HG02885 (cell line): ENCODE results near the gene LRRC4.

Source experiments
- ATAC-seq: cut with Tn5 transposase; IDR thresholded peaks from one replicate; pipeline ENCODE4 v1.9.1; 2021; ENCODE audit warnings: mild to moderate bottlenecking; ENCODE audit not compliant: unreplicated experiment, poor library complexity

Gene LRRC4

DNA sequence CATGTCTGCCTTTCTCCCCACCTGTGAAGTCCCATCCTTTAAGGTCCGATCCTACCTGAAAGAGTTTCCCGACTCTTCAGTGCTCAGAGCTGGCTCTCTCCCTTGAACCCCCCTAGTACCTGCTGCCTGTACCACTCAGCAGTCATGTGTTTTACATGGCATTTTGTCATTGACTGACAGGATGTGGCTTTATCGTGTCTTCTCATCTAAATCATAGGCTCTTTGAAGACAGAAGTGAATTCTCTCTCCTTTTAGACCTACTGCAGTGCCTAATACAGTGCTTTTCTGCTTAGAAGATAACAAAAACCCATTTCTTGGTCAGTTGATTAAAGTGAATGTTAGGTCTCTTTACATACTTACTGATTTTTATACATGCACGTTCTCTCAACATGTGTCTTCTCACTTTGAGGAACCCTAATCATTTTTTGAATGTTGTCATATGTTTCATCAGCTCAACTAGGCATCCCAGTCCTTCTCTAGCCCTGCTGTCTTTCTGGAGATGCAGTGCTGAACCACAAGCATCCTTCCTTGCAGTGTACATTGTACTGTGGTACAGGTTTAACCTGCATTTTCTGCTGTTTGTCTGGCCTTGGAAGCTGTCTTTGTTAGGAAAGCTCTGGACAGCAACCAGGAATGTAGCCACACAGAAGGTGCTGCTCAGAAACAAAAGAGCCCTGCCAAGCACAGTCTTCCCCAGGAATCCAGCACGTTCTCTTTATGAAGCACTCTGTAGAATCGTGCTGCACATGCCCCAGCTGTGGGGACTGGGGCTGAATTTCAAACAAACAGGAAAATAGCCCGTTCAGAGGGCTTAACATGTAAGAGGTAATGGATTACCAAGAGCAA, 28.1 kb upstream of the LRRC4 start:
- no peak for ATAC-seq

- no peak for ATAC-seq
Observed at GRCh38 chr7:128057909-128058308, 26.7 kb upstream of the LRRC4 start.

- no peak for ATAC-seq
Observed at GRCh38 chr7:128056901-128057300, 25.7 kb upstream of the LRRC4 start.

DNA sequence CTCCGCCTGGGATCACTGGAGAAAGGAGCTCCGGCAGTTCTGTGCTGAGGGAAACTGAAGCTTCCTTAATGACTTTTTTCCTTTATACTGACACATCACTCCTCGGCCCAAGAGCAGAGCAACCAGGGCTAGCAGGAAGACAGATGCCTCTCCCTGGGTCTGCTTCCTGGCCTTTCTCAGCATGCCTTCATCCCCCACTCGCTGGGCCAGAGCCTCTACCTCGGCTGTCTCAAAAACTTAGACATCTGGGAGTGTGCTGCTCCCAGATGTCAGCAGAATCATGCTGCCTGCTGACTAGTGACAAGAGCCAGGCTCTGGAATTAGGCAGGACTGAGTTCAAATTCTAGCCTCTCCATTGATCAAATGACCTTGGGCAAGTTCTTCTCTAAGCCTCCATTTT, 24.4 kb upstream of the LRRC4 start:
- ATAC-seq, result no peak

- ATAC-seq, result no peak
Observed at GRCh38 chr7:128054511-128054910, 23.3 kb upstream of the LRRC4 start.

DNA sequence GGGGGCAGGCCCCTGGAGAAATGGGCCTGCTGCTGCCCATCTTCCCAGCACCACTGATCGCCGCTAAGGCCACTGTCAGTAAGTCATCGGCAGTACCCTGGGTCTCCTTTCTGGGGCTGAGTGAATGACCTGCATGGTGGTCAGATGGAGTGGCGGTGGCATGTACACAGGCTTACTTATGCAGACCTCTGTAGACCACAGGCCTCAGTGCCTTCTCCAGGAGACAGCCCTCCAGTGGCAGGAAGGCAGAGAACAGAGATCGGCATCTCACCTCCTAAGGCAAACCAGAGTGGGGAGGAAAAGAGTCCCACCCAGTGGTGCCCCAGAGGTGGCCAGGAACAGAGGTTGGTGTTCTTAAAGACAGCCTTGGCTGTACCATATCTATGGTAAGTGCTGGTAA, 22.8 kb upstream of the LRRC4 start:
- ATAC-seq, result no peak

DNA sequence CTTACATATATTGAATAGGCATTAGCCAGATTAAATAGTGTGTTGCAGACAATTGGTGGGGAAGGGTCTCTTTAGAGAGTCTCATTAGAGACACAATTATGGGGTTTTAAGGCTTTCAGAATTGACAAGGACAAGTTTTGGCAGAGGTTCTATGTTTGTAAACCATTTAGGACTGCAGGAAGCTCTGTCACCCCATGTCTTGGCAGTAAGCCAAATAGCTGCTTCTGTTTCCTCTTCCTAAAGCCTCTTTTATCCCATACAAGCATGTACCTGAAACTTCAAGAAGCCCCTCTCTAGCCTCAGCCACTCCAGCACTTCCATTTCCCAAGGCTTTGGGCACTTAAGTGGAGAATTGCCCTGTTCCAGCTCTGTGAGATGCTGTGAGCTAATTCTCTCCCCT, 21.8 kb upstream of the LRRC4 start:
- ATAC-seq, result no peak

- no peak for ATAC-seq
Observed at GRCh38 chr7:128052404-128052803, 21.2 kb upstream of the LRRC4 start.

DNA sequence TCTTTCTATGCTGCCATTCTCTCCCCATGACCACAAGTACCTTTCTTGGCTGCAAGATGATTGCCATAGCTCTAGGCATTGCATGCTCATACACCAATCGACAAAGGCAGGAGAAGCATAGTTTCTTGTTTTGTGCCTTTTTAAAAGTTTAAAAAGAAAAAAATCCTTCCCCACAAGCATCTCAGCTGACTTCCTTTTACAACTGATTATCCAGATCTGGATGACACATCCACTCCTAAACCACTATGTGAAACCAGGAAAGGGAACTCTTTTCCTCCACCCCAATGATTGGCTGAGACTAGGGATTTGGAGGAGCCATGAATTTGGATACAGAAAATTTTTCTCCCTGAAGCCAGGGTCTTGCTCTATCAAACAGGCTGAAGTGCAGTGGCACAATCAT, 14.5 kb upstream of the LRRC4 start:
- no peak for ATAC-seq

GRCh38 chr7:128045158-128045557, 13.9 kb upstream of the LRRC4 start:
- no peak for ATAC-seq

GRCh38 chr7:128044064-128044463, 12.8 kb upstream of the LRRC4 start:
- peak; percentile 63 for ATAC-seq

DNA sequence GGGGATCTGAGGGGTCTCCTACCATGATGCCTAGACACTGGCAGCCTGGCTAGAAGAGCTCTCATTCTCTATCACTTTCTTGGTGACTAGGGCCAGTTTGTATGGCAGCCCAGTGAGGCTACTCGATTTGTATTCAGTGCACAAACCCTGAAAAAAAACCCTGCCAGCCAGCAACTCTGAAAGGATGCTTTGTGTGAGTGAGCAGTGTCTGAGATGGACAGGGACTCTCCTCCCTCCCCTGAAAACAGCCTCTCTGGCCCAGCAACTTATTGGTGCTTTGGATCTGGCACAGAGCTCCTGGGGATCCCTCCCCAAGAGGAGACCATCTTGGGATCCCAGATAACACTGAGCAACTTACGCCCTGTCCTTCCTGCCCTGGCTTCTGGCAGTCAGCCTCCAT, 10.8 kb upstream of the LRRC4 start:
- no peak for ATAC-seq

GRCh38 chr7:128041203-128041602, 10.0 kb upstream of the LRRC4 start:
- no peak for ATAC-seq

DNA sequence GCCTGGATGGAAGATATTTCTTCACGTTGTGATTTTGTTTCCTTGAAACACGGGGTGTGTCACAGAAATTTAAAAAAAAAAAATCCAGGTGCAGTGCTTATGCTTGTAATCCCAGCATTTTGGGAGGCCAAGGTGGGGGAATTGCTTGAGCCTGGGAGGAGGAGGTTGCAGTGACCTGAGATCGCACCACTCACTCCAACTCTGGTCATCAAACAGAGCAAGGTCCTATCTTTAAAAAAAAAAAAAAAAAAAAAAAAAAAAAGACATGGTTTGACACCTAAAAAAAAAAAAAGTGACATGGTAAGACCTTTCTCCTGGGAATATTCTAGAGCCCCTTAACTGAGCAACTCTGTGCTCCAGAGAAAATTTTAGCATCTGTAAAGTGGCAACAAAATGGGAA, 9.0 kb upstream of the LRRC4 start:
- no peak for ATAC-seq

DNA sequence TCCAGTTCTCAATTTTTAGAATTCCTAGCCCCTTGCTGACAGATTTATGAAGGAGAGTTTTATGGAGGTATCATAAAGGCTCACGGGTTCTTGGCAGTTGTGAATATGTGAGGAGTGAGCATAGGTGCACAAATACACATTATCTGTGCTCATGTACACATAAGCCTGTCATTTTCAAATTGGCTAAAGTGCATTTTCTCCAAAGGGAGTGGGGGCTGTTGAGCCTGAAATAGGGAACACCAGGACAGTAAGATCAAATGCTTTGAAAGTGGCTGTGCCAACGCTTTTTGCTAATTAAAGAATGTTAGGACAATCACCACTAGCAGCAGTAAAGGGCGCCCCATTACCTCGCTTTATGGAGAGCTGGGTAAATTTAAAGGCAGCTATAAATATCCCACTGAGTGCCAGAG, 8.3 kb upstream of the LRRC4 start:
- no peak for ATAC-seq

GRCh38 chr7:128037880-128038619, 6.8 kb upstream of the LRRC4 start:
- peak; percentile 30 for ATAC-seq

GRCh38 chr7:128037081-128037480, 5.8 kb upstream of the LRRC4 start:
- peak; percentile 1 for ATAC-seq

DNA sequence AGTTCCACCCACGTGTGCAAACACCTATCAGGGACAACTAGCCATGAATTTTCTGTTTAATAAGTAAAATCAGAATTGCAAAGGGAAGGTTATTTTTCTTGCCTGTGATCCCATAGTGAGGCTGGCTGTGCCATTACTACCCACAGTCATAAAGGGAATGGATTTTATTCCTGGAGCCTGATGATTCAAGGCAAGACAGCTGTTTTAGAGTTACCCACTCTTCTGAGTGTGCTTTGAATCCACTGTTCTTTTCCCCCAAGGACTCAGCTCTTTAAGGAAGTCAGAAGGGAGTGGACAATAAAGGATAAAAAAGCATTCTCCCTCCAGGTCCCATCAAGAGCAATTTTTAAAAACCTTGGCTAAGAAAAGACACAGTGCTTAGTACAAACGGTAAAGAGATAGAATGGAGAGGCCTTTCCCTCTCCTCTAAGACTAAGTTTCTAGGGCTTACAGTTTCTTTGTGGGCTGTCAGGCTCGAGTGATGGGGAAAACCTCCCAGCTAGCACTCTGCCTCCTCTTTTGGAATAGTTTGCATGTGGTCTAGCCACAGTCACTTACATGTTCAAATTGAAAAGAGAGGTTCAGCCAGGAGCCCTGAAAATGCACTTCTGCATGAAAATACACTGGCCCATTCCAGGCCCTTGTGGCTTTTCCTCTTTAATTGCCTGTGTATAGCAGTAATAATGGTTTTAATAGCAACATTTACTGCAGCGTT, 5.1 kb upstream of the LRRC4 start:
- ATAC-seq, result peak; percentile 57

GRCh38 chr7:128035712-128036111, 4.5 kb upstream of the LRRC4 start:
- no peak for ATAC-seq

GRCh38 chr7:128034825-128035224, 3.6 kb upstream of the LRRC4 start:
- ATAC-seq, result no peak

- ATAC-seq, result no peak
Observed at GRCh38 chr7:128033246-128033645, 2.0 kb upstream of the LRRC4 start.
